GM11168 (cell line): ENCODE measurements around the gene CXADR.
"Not testable (repeated sequence)": the region's sequence is repeated elsewhere in the genome, so short reads cannot be mapped to it uniquely, and the experiment has no call there.

ENCODE experiments used
- in situ Hi-C: fragments of 300-500 bp; cut with MboI; formaldehyde crosslinking; loops from one replicate; pipeline ENCODE4 v1.12.0; 2022; ENCODE audit warnings: low sequenced_read_pairs; ENCODE audit not compliant: unreplicated experiment

CXADR gene

GRCh38 chr21:17501107-17502006, 11.5 kb upstream of the CXADR start:
- in situ Hi-C loops = no loop called here

- in situ Hi-C loops = not testable (repeated sequence)
Measured at GRCh38 chr21:17502985-17503384, 9.9 kb upstream of the CXADR start.

- in situ Hi-C loops = no loop called here
Measured at GRCh38 chr21:17506951-17507350, 5.9 kb upstream of the CXADR start.

- in situ Hi-C loops = no loop called here
Measured at GRCh38 chr21:17507591-17507990, 5.3 kb upstream of the CXADR start.

GRCh38 chr21:17513214-17514123, 626 bp downstream of the CXADR start:
- in situ Hi-C loops = no loop called here

GRCh38 chr21:17514124-17514845, 1.4 kb downstream of the CXADR start:
- in situ Hi-C loops = no loop called here

GRCh38 chr21:17517008-17517407, 4.2 kb downstream of the CXADR start:
- in situ Hi-C loops = not testable (repeated sequence)

GRCh38 chr21:17519208-17519738, 6.4 kb downstream of the CXADR start:
- in situ Hi-C loops = no loop called here

GRCh38 chr21:17519965-17520609, 7.2 kb downstream of the CXADR start:
- in situ Hi-C loops = no loop called here

- in situ Hi-C loops = no loop called here
Measured at GRCh38 chr21:17523007-17523451, 10.2 kb downstream of the CXADR start.

- in situ Hi-C loops = not testable (repeated sequence)
Measured at GRCh38 chr21:17523979-17524494, 11.2 kb downstream of the CXADR start.

GRCh38 chr21:17524635-17525034, 11.8 kb downstream of the CXADR start:
- in situ Hi-C loops = no loop called here

GRCh38 chr21:17526776-17527175, 13.9 kb downstream of the CXADR start:
- in situ Hi-C loops = no loop called here

- in situ Hi-C loops = no loop called here
Measured at GRCh38 chr21:17527240-17527639, 14.4 kb downstream of the CXADR start.

- in situ Hi-C loops = no loop called here
Measured at GRCh38 chr21:17527711-17528110, 14.9 kb downstream of the CXADR start.

GRCh38 chr21:17529648-17530047, 16.8 kb downstream of the CXADR start:
- in situ Hi-C loops = no loop called here

GRCh38 chr21:17532292-17532691, 19.4 kb downstream of the CXADR start:
- in situ Hi-C loops = no loop called here

GRCh38 chr21:17536381-17536780, 23.5 kb downstream of the CXADR start:
- in situ Hi-C loops = no loop called here

- in situ Hi-C loops = no loop called here
Measured at GRCh38 chr21:17537299-17537698, 24.5 kb downstream of the CXADR start.
